ENCODE measurements around the gene ADAT1. TPM values are rescaled to one million over a fixed set of nuclear protein-coding genes. Genes with fewer than 3 reads are reported as not detected.

Gene ADAT1
- polyA plus RNA-seq, 1 donor: 31.7 TPM

DNA sequence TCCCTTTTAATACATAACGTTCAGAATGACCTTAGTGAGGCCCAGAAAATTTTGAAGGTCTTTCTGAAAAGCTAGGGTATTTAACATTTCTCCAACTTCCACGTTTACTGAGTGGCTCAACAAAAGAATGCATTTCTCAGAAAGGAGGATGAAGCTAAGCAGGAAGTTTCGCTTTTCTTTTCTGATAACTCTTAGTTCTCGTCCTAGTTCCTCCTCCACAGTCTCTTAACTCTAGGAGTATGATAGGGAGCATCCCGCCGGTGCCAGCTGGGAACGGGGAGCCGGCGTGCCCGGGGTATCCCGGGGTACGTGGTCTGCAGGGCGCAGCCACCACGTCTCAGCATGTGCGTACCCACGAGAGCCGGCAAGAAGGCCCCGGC, 24.0 kb upstream of the ADAT1 start:
- peaks cover 28% of the 10 kb centered on the region for H3K36me3 ChIP-seq (ENCODE audit: control insufficient read depth, insufficient read depth, low read length)
- H3K4me3 ChIP-seq (ENCODE audit: low read length): peak overlapping the region; percentile 88
- peaks cover 16% of the 10 kb centered on the region for H3K4me1 ChIP-seq (ENCODE audit: control insufficient read depth, insufficient read depth, low read length)
- WGBS (ENCODE audit: insufficient coverage, low lambda C conversion rate): no CpG with 5 or more reads among the region's 18 CpGs
- no peaks in the 10 kb centered on the region for H3K9me3 ChIP-seq (ENCODE audit: control insufficient read depth, low read depth, low read length)
- H3K27me3 ChIP-seq (ENCODE audit: control insufficient read depth, insufficient read depth, low read length): no peaks in the 10 kb centered on the region
- DNase-seq: no peak
- peak overlapping the region; percentile 87 for H3K27ac ChIP-seq (ENCODE audit: low read length)

DNA sequence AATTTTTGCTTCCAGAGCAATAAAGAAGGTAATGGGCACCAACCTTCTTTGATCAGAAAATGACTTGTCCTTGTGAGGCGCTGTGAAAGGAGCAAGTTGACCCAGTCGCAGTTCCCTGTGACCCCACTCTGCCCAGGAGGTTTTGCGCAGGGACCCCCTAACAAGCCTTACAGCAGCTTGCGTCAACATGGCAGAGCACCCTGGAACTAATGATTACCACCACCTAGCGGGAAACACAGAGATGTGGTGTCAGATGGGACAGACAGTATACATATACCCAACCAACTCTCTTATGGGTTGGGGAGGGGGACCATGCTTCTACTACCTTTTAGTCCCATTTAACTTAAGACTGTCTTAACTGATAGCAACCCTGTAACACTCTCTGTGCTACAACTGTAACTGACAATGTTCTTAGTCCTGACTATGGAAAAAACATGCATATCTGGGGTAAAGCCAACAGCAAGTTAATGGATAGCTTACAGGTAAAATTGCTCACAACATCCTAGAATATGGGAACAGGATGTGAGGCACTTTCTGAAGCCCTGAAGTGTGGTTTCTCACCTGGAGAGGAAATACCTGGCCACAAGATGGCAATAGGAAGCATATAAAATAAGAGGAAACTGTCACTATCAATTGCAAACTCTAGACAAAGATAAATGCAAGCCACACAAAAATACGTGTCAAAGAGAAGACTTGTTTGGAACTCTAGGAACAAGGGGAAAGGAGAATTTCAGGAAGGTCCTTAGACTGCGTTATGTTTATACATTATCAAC, 21.3 kb upstream of the ADAT1 start:
- no peaks in the 10 kb centered on the region for H3K27me3 ChIP-seq (ENCODE audit: control insufficient read depth, insufficient read depth, low read length)
- peaks cover 51% of the 10 kb centered on the region for H3K36me3 ChIP-seq (ENCODE audit: control insufficient read depth, insufficient read depth, low read length)
- no peaks in the 10 kb centered on the region for H3K9me3 ChIP-seq (ENCODE audit: control insufficient read depth, low read depth, low read length)
- H3K4me1 ChIP-seq (ENCODE audit: control insufficient read depth, insufficient read depth, low read length): peaks cover 13% of the 10 kb centered on the region
- 0% methylated on average over 1 of the region's 7 CpGs for WGBS (ENCODE audit: insufficient coverage, low lambda C conversion rate)
- DNase-seq: peak in 1 of 2 donors; percentile 42
- H3K27ac ChIP-seq (ENCODE audit: low read length): no peak overlapping the region
- no peak overlapping the region for H3K4me3 ChIP-seq (ENCODE audit: low read length)

DNA sequence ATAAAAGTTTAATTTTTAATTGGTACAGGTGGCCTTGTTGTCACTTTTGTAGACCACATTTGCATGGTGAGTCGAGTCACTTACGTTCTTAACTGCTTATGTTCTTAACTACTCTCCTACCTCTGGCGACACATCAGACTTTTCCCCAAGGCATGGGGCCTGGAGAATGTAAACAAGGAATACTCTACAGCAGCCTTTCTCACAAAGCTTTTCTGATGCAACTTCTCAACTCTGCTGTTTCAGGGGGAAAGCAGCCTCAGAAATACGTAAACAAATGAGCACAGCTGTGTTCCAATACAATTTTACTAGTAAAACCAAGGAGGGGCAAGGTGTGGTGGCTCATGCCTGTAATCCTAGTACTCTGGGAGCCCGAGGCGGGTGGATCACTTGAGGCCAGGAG, 17.5 kb upstream of the ADAT1 start:
- no peaks in the 10 kb centered on the region for H3K27me3 ChIP-seq (ENCODE audit: control insufficient read depth, insufficient read depth, low read length)
- H3K4me1 ChIP-seq (ENCODE audit: control insufficient read depth, insufficient read depth, low read length): peaks cover 10% of the 10 kb centered on the region
- no peaks in the 10 kb centered on the region for H3K9me3 ChIP-seq (ENCODE audit: control insufficient read depth, low read depth, low read length)
- no peak overlapping the region for H3K27ac ChIP-seq (ENCODE audit: low read length)
- H3K4me3 ChIP-seq (ENCODE audit: low read length): no peak overlapping the region
- WGBS (ENCODE audit: insufficient coverage, low lambda C conversion rate): 90% methylated on average over 2 of the region's 6 CpGs
- no peak for DNase-seq
- H3K36me3 ChIP-seq (ENCODE audit: control insufficient read depth, insufficient read depth, low read length): peaks cover 77% of the 10 kb centered on the region

DNA sequence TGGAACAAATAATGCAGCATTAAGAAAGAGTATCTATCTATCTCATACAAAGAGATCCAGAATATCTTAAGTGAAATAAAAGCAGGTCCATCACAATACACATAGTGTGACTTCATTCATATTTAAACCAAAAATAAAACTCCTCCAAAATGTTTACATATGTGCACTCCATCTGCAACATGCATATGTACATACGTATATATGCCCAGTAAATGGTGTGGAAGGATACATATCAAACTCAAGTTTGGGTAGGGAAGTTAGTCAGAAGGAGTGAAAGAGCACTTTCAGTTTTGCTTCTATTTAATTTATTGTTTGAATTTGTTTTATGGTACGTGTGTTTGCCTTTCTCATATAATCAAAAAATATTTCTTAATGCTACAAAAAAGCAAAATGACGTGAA, 12.0 kb upstream of the ADAT1 start:
- Histone ChIP-seq H3K36me3 (ENCODE audit: control insufficient read depth, insufficient read depth, low read length) (peaks cover 82% of the 10 kb centered on the region), H3K27ac (ENCODE audit: low read length) (no peak overlapping the region), H3K27me3 (ENCODE audit: control insufficient read depth, insufficient read depth, low read length) (no peaks in the 10 kb centered on the region), H3K4me3 (ENCODE audit: low read length) (no peak overlapping the region), H3K9me3 (ENCODE audit: control insufficient read depth, low read depth, low read length) (no peaks in the 10 kb centered on the region), H3K4me1 (ENCODE audit: control insufficient read depth, insufficient read depth, low read length) (no peaks in the 10 kb centered on the region)
- DNase-seq: no peak
- WGBS (ENCODE audit: insufficient coverage, low lambda C conversion rate): no CpG with 5 or more reads among the region's 3 CpGs

DNA sequence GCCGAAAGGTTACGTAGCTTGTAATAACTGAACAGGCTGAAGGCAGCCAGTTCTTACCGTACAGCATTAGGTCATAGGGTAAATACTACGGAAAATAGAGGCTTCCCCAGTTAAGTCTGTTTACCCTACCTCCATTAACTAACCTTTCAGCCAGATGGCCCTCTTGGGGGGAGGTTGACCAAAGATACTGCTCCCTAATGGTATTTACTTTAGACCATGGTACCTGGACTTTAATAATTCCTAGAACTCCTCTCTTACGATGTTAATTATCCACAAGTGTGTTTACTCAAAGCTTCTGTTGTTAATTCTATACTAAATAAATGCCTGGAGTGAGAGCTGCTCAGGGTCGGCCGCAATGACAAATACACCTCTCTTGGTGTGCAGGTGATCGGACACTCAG, 9.8 kb upstream of the ADAT1 start:
- H3K36me3 ChIP-seq (ENCODE audit: control insufficient read depth, insufficient read depth, low read length): peaks cover 90% of the 10 kb centered on the region
- no peaks in the 10 kb centered on the region for H3K4me1 ChIP-seq (ENCODE audit: control insufficient read depth, insufficient read depth, low read length)
- no peaks in the 10 kb centered on the region for H3K9me3 ChIP-seq (ENCODE audit: control insufficient read depth, low read depth, low read length)
- DNase-seq: peak in 1 of 2 donors; percentile 24
- no peaks in the 10 kb centered on the region for H3K27me3 ChIP-seq (ENCODE audit: control insufficient read depth, insufficient read depth, low read length)
- WGBS (ENCODE audit: insufficient coverage, low lambda C conversion rate): no CpG with 5 or more reads among the region's 8 CpGs
- no peak overlapping the region for H3K27ac ChIP-seq (ENCODE audit: low read length)
- no peak overlapping the region for H3K4me3 ChIP-seq (ENCODE audit: low read length)

DNA sequence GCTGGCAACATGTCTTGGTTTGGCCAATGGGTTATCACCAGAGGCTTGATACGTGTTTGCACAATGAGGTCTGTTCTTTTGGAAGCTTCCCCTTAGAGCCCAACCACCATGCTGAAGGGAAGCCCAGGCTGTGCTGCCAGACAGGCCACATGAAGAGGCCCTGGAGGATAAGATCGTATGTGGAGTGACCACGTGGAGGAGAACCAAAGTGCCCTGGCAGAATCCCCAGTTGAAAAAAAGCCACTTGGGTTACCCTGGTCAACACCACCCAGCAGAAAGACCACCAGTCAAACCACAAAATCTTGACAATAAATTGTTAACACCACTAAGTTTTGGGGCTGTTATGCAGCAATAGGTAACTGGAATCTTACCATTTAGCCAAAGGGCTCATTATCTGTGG, 7.0 kb upstream of the ADAT1 start:
- no CpG with 5 or more reads among the region's 3 CpGs for WGBS (ENCODE audit: insufficient coverage, low lambda C conversion rate)
- Histone ChIP-seq H3K4me3 (ENCODE audit: low read length) (no peak overlapping the region), H3K36me3 (ENCODE audit: control insufficient read depth, insufficient read depth, low read length) (peaks cover 84% of the 10 kb centered on the region), H3K9me3 (ENCODE audit: control insufficient read depth, low read depth, low read length) (no peaks in the 10 kb centered on the region), H3K27ac (ENCODE audit: low read length) (no peak overlapping the region), H3K4me1 (ENCODE audit: control insufficient read depth, insufficient read depth, low read length) (no peaks in the 10 kb centered on the region), H3K27me3 (ENCODE audit: control insufficient read depth, insufficient read depth, low read length) (no peaks in the 10 kb centered on the region)
- no peak for DNase-seq

DNA sequence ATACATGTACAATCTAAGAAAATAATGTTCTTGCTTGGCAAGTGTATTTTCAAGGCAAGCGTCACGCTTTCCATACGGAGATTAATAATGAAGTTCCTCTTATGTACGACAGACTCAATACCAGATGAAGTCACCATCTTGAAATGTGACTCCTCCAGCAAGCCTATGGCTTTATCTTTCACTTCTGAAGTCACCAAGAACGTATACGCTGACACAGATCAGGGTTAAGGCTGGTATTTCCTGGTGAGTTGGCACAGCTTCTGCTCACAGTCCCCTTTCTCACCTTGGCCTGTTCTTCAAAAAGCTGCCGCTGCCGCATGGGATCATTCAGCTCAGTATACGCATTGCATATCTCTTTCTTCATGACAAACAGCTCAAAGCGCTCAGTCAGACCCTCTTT, 6.1 kb upstream of the ADAT1 start:
- Histone ChIP-seq H3K36me3 (ENCODE audit: control insufficient read depth, insufficient read depth, low read length) (peaks cover 77% of the 10 kb centered on the region), H3K4me3 (ENCODE audit: low read length) (no peak overlapping the region), H3K4me1 (ENCODE audit: control insufficient read depth, insufficient read depth, low read length) (no peaks in the 10 kb centered on the region), H3K27me3 (ENCODE audit: control insufficient read depth, insufficient read depth, low read length) (no peaks in the 10 kb centered on the region), H3K9me3 (ENCODE audit: control insufficient read depth, low read depth, low read length) (no peaks in the 10 kb centered on the region), H3K27ac (ENCODE audit: low read length) (no peak overlapping the region)
- 100% methylated on average over 1 of the region's 10 CpGs for WGBS (ENCODE audit: insufficient coverage, low lambda C conversion rate)
- no peak for DNase-seq

DNA sequence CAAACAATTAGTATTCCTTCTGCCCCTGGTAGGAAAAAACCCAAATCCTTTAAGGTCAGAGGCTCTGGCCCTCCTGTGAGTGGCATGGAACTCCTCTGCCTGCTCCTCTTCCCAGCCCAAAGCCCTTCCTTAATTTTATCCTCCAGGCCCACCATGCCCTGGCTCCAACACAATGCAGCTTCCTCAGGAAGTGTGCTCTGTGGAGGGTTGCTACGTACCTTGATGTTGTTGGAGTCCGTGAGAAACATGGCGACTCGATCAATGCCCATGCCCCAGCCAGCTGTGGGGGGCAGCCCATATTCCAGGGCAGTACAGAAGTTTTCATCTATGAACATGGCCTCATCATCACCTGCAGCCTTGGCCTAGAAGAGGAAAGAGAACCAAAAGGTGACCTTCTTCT, 5.3 kb upstream of the ADAT1 start:
- Histone ChIP-seq H3K27ac (ENCODE audit: low read length) (no peak overlapping the region), H3K36me3 (ENCODE audit: control insufficient read depth, insufficient read depth, low read length) (peaks cover 70% of the 10 kb centered on the region), H3K4me1 (ENCODE audit: control insufficient read depth, insufficient read depth, low read length) (no peaks in the 10 kb centered on the region)

DNA sequence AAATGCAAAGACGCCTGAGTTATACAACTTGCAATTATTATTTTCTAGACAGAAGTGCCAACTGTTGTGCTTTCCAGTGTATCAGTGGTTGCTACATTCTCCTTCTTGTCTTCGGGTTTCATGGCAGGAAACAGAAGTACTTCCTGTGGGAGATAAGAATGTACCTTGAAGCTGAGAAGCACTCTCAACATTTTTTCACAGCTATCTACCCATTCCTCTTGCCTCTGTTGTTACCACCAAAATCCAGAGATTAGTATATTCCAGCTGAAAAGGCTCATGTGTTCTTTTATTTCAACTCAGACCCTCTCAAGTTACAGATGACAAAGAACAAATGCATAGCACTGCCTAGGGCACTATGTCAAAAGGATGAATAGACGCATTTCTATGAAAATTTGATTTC, 4.8 kb upstream of the ADAT1 start:
- WGBS (ENCODE audit: insufficient coverage, low lambda C conversion rate): no CpG with 5 or more reads among the region's 3 CpGs
- peaks cover 1% of the 10 kb centered on the region for H3K9me3 ChIP-seq (ENCODE audit: control insufficient read depth, low read depth, low read length)
- peaks cover 66% of the 10 kb centered on the region for H3K36me3 ChIP-seq (ENCODE audit: control insufficient read depth, insufficient read depth, low read length)
- no peaks in the 10 kb centered on the region for H3K27me3 ChIP-seq (ENCODE audit: control insufficient read depth, insufficient read depth, low read length)
- no peak for DNase-seq
- H3K27ac ChIP-seq (ENCODE audit: low read length): no peak overlapping the region
- no peaks in the 10 kb centered on the region for H3K4me1 ChIP-seq (ENCODE audit: control insufficient read depth, insufficient read depth, low read length)
- no peak overlapping the region for H3K4me3 ChIP-seq (ENCODE audit: low read length)

More for the DNA sequence above, 5.3 kb upstream of the ADAT1 start:
- Histone ChIP-seq H3K9me3 (ENCODE audit: control insufficient read depth, low read depth, low read length) (no peaks in the 10 kb centered on the region), H3K4me3 (ENCODE audit: low read length) (no peak overlapping the region), H3K27me3 (ENCODE audit: control insufficient read depth, insufficient read depth, low read length) (no peaks in the 10 kb centered on the region)
- no peak for DNase-seq
- WGBS (ENCODE audit: insufficient coverage, low lambda C conversion rate): no CpG with 5 or more reads among the region's 4 CpGs

DNA sequence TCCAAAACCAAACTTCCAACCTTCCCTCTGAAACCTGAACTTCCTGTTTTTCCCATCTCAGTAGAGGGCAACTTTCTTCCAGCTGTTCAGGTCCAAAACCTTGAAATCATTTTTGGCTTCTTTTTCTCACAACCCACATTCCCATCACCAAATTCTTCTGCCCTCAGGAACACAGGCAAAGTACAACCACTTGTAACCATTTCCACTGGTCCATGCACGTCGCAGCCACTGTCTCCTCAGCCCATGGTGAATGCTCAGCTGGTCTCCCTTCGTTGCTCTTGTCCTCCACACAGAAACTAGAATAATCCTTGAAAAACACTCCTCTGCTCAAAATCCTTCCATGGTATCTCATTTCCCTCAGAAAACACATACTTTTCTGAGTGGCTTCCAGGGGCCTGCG, 3.7 kb upstream of the ADAT1 start:
- DNase-seq: no peak
- H3K9me3 ChIP-seq (ENCODE audit: control insufficient read depth, low read depth, low read length): peaks cover 2% of the 10 kb centered on the region
- H3K27ac ChIP-seq (ENCODE audit: low read length): no peak overlapping the region
- H3K27me3 ChIP-seq (ENCODE audit: control insufficient read depth, insufficient read depth, low read length): no peaks in the 10 kb centered on the region
- peaks cover 57% of the 10 kb centered on the region for H3K36me3 ChIP-seq (ENCODE audit: control insufficient read depth, insufficient read depth, low read length)
- no CpG with 5 or more reads among the region's 4 CpGs for WGBS (ENCODE audit: insufficient coverage, low lambda C conversion rate)
- H3K4me1 ChIP-seq (ENCODE audit: control insufficient read depth, insufficient read depth, low read length): no peaks in the 10 kb centered on the region
- no peak overlapping the region for H3K4me3 ChIP-seq (ENCODE audit: low read length)

DNA sequence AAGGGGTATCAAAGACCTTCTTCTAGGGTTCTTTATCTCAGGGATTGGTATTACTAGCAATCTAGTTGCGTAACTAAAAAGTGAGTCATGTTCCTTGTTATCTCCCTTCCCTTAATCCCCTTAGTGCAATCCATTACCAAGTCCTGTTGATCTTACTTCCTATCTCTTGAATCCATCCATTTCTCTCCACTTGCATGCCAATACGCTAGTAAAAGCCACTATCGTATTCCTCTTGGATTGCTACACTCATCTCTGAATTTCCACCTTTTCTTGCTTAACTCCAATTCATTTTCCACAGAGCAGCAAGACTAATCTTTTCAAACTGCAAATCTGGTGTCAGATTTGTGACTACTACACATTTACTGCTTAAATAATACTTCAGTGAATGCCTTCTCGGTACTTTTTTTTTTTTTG, 1.8 kb upstream of the ADAT1 start:
- peaks cover 2% of the 10 kb centered on the region for H3K9me3 ChIP-seq (ENCODE audit: control insufficient read depth, low read depth, low read length)
- WGBS (ENCODE audit: insufficient coverage, low lambda C conversion rate): 29% methylated on average over 3 of the region's 4 CpGs
- H3K27ac ChIP-seq (ENCODE audit: low read length): no peak overlapping the region
- no peak overlapping the region for H3K4me3 ChIP-seq (ENCODE audit: low read length)
- DNase-seq: peak; percentile 47 to 74
- no peaks in the 10 kb centered on the region for H3K27me3 ChIP-seq (ENCODE audit: control insufficient read depth, insufficient read depth, low read length)
- H3K4me1 ChIP-seq (ENCODE audit: control insufficient read depth, insufficient read depth, low read length): no peaks in the 10 kb centered on the region
- peaks cover 46% of the 10 kb centered on the region for H3K36me3 ChIP-seq (ENCODE audit: control insufficient read depth, insufficient read depth, low read length)
